ENCODE results near the gene CACNA2D2. TPM values are rescaled to one million over a fixed set of nuclear protein-coding genes. Genes with fewer than 3 reads are reported as not detected.

The CACNA2D2 gene
- total and polyA plus RNA-seq, 4 donors: 28.2 to 111 (median 69.1) TPM

DNA sequence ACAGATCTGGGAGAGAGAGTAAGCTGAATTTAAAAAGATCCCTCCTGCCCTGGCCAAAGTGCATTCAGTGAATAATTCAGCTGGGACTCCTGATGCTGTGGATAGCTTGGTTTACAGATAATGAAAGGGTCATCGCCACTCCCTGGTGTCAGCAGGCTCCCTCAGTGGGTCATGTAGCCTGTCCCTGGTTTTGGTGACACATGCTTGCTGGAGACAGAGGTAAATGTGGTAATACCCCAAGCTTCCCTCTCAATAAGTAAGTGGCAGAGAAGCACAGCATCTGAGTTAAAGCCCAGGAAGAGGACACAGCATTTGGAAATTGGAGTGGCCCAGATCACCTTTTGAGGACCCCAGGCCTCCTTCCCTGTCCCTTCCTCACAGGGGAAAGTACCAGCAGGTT is 146.0 kb downstream of the CACNA2D2 start:
- ATAC-seq (ENCODE audit: insufficient read depth, low FRiP score) (no peak), DNase-seq (no peak)
- Histone ChIP-seq H3K9me3 (ENCODE audit: control insufficient read depth in 4 of 4, insufficient read depth in 3 of 4, low read length in 3 of 4) (no peaks in the 10 kb centered on the region), H3K27ac (ENCODE audit: low read depth in 1 of 2, low read length in 1 of 2) (no peak overlapping the region), H3K27me3 (ENCODE audit: control insufficient read depth in 3 of 3, insufficient read depth in 3 of 3, low read length in 2 of 3) (no peaks in the 10 kb centered on the region), H3K4me1 (ENCODE audit: control insufficient read depth in 5 of 5, insufficient read depth in 5 of 5, low read length in 5 of 5) (peaks cover 23 to 33% (median 25%) of the 10 kb centered on the region in 5 donors), H3K9ac (ENCODE audit: insufficient read depth in 1 of 2, low read length in 2 of 2) (peak overlapping the region; percentile 9 to 45), H3K36me3 (ENCODE audit: control insufficient read depth in 4 of 4, insufficient read depth in 4 of 4, low read length in 4 of 4) (peaks cover 9 to 30% (median 20%) of the 10 kb centered on the region in 4 donors), H3K4me3 (no peak overlapping the region)
- 52 to 92% methylated on average over 1 of the region's 1 CpG for WGBS, 2 donors
- TF ChIP-seq, protein P1, sequence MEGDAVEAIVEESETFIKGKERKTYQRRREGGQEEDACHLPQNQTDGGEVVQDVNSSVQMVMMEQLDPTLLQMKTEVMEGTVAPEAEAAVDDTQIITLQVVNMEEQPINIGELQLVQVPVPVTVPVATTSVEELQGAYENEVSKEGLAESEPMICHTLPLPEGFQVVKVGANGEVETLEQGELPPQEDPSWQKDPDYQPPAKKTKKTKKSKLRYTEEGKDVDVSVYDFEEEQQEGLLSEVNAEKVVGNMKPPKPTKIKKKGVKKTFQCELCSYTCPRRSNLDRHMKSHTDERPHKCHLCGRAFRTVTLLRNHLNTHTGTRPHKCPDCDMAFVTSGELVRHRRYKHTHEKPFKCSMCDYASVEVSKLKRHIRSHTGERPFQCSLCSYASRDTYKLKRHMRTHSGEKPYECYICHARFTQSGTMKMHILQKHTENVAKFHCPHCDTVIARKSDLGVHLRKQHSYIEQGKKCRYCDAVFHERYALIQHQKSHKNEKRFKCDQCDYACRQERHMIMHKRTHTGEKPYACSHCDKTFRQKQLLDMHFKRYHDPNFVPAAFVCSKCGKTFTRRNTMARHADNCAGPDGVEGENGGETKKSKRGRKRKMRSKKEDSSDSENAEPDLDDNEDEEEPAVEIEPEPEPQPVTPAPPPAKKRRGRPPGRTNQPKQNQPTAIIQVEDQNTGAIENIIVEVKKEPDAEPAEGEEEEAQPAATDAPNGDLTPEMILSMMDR (IDR thresholded peaks at IDR 0.05; ENCODE audit: control extremely low read depth, extremely low read depth): no peak

DNA sequence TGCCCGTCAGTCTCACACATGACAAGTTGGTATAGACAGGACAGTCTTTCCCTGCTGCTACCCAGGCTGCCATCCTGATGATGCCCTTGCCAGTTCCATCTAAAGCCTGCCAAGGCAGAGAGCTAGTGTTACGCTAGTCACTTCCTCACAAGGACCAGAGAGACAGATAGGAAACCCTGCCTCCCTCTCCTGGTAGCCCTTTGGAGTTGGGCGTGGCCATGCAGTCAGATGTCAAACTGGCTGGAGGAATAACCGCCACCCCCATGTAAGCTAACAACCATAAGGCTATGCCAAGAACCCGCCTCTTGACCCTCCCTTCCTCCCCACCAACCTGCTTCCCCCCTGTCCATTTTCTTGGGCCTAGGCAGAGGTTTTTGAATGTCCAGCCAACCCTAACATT is 146.9 kb downstream of the CACNA2D2 start:
- WGBS, 2 donors: 44 to 60% methylated on average over 5 of the region's 5 CpGs
- Histone ChIP-seq H3K27me3 (ENCODE audit: control insufficient read depth in 3 of 3, insufficient read depth in 3 of 3, low read length in 2 of 3) (no peaks in the 10 kb centered on the region), H3K9me3 (ENCODE audit: control insufficient read depth in 4 of 4, insufficient read depth in 3 of 4, low read length in 3 of 4) (no peaks in the 10 kb centered on the region), H3K4me1 (ENCODE audit: control insufficient read depth in 5 of 5, insufficient read depth in 5 of 5, low read length in 5 of 5) (peaks cover 25 to 35% (median 26%) of the 10 kb centered on the region in 5 donors), H3K36me3 (ENCODE audit: control insufficient read depth in 4 of 4, insufficient read depth in 4 of 4, low read length in 4 of 4) (peaks cover 9 to 30% (median 21%) of the 10 kb centered on the region in 4 donors), H3K9ac (ENCODE audit: insufficient read depth in 1 of 2, low read length in 2 of 2) (peak overlapping the region; percentile 9 to 51), H3K27ac (ENCODE audit: low read depth in 1 of 2, low read length in 1 of 2) (no peak overlapping the region), H3K4me3 (peak overlapping the region; percentile 28)
- TF ChIP-seq, protein P1 (IDR thresholded peaks at IDR 0.05; ENCODE audit: control extremely low read depth, extremely low read depth): no peak
- no peak for DNase-seq
- ATAC-seq (ENCODE audit: insufficient read depth, low FRiP score): no peak

DNA sequence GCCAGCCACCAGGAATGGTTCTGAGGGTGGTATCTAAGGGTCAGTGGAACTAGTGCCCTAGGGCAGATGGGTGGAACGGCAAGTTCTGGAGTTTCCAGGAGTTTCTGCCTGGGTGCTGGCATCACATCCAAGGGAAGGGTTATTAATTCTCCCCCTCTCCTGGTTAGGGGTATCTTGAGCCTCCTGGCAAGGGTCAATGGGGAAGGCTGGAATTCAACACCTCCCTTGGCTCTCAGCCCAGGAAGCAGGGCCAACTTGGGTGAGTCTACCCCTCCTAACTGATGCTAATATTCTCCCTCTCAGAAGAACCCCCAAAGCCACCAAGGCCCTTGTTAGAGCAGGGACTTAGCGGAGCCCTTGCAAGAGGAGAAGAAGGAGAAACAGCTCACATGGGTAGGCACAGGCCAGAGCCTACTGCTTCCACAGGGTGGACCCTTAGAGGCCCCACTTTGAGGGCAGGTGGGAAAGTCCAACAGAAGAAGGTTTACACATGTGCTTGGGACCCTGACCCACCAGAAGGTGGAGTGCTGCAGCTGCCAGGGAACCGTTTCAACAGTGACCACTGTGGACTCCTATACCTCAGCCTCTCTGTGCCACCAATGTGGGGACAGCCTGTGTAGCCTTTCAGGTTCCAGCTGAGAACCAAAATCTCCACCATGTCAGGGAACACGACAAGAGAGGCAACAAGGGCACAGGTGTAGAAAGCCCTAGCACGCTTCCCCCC is 147.4 kb downstream of the CACNA2D2 start:
- TF ChIP-seq, protein P1 (IDR thresholded peaks at IDR 0.05; ENCODE audit: control extremely low read depth, extremely low read depth): no peak
- peak overlapping the region in 1 of 2 donors; percentile 51 for H3K9ac ChIP-seq (ENCODE audit: insufficient read depth in 1 of 2, low read length in 2 of 2)
- WGBS, 2 donors: 63 to 66% methylated on average over 5 of the region's 5 CpGs
- no peak overlapping the region for H3K4me3 ChIP-seq
- peaks cover 9 to 30% (median 22%) of the 10 kb centered on the region in 4 donors for H3K36me3 ChIP-seq (ENCODE audit: control insufficient read depth in 4 of 4, insufficient read depth in 4 of 4, low read length in 4 of 4)
- ATAC-seq (ENCODE audit: insufficient read depth, low FRiP score) (no peak), DNase-seq (no peak)
- no peaks in the 10 kb centered on the region for H3K27me3 ChIP-seq (ENCODE audit: control insufficient read depth in 3 of 3, insufficient read depth in 3 of 3, low read length in 2 of 3)
- no peaks in the 10 kb centered on the region for H3K9me3 ChIP-seq (ENCODE audit: control insufficient read depth in 4 of 4, insufficient read depth in 3 of 4, low read length in 3 of 4)
- peaks cover 26 to 40% (median 31%) of the 10 kb centered on the region in 5 donors for H3K4me1 ChIP-seq (ENCODE audit: control insufficient read depth in 5 of 5, insufficient read depth in 5 of 5, low read length in 5 of 5)
- H3K27ac ChIP-seq (ENCODE audit: low read depth in 1 of 2, low read length in 1 of 2): peak overlapping the region; percentile 10 to 37

All from lung (tissue), 12 donors.